ENCODE measurements around the gene UGT3A2. TPM values are rescaled to one million over a fixed set of nuclear protein-coding genes. Genes with fewer than 3 reads are reported as not detected.

UGT3A2 gene
- total RNA-seq, 1 experiment from 2014 or later = not detected

DNA sequence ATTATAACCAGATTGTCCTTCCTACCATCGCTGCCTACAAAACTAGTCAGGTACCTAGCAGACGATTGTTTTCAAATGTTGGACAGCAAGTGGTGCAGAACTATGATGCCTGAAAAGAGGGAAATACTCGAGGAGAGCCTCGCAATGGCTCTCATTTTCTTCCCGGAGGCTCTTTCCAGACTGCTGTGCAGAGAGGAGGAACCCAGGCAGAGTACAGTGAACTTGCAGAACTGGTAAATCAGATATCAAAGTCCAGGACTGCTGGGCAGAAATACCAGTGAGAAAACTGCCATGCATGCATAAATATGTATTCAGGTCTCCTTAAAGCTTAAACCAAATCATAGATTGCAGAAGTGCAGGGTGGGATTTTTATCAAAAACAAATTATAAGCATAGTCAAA lies 49.1 kb downstream of the UGT3A2 start:
- H3K27me3 ChIP-seq (ENCODE audit: insufficient read depth, low read depth) = no peaks in the 10 kb centered on the region
- no peaks in the 10 kb centered on the region for H3K79me2 ChIP-seq (ENCODE audit: low read depth)
- H3K9me3 ChIP-seq (ENCODE audit: insufficient read depth, low read depth) = no peaks in the 10 kb centered on the region; the same call in 1 of the 2 replicates
- H3K4me2 ChIP-seq = no peak overlapping the region
- no peak overlapping the region for H3K27ac ChIP-seq
- CTCF ChIA-PET = no interaction called here
- H3K4me1 ChIP-seq (replicated peaks; ENCODE audit: insufficient read depth) = no peaks in the 10 kb centered on the region
- intact Hi-C loops (cut with micrococcal nuclease; ENCODE audit: unreplicated experiment) = no loop called here
- POLR2A ChIA-PET (ENCODE audit: unreplicated experiment) = no interaction called here
- no peaks in the 10 kb centered on the region; the same call in 1 of the 2 replicates for H3K9me2 ChIP-seq (ENCODE audit: insufficient read depth)
- no peaks in the 10 kb centered on the region for H3F3A ChIP-seq (ENCODE audit: insufficient read depth, low read depth)
- no peak for DNase-seq
- no TSS peak for BruUV-seq (replicated peaks)
- no peaks in the 10 kb centered on the region for H4K20me1 ChIP-seq (ENCODE audit: insufficient read depth)
- TF ChIP-seq EZH2 (IDR thresholded peaks at IDR 0.05; ENCODE audit: low read depth) = no peak
- TF ChIP-seq, protein P1, sequence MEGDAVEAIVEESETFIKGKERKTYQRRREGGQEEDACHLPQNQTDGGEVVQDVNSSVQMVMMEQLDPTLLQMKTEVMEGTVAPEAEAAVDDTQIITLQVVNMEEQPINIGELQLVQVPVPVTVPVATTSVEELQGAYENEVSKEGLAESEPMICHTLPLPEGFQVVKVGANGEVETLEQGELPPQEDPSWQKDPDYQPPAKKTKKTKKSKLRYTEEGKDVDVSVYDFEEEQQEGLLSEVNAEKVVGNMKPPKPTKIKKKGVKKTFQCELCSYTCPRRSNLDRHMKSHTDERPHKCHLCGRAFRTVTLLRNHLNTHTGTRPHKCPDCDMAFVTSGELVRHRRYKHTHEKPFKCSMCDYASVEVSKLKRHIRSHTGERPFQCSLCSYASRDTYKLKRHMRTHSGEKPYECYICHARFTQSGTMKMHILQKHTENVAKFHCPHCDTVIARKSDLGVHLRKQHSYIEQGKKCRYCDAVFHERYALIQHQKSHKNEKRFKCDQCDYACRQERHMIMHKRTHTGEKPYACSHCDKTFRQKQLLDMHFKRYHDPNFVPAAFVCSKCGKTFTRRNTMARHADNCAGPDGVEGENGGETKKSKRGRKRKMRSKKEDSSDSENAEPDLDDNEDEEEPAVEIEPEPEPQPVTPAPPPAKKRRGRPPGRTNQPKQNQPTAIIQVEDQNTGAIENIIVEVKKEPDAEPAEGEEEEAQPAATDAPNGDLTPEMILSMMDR (conservative IDR thresholded peaks at IDR 0.05) = no peak
- H3K36me3 ChIP-seq (ENCODE audit: low read depth) = no peaks in the 10 kb centered on the region
- no peak overlapping the region for H2AFZ ChIP-seq
- H3K4me3 ChIP-seq = no peak overlapping the region

DNA sequence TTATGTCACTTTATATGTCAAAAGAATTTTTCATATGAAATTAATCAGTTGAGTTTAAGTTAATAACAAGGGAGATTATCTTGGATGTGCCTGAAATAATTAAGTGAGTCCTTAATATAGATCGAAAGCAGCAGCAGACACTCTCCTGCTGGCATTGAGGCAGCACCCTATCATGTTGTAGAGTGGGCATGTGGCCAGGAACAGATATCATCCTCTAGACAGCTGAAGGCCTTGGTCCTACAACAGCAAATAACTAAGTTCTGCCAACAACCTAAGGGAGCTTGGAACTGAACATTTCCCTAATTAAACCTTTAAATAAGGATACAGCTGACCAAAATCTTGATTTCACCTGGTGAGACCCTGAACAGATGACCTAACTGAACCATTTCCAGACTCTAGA lies 49.7 kb downstream of the UGT3A2 start:
- no peak overlapping the region for H3K4me3 ChIP-seq
- no peaks in the 10 kb centered on the region for H3K36me3 ChIP-seq (ENCODE audit: low read depth)
- TF ChIP-seq, protein P1 (conservative IDR thresholded peaks at IDR 0.05) = no peak
- TF ChIP-seq EZH2 (IDR thresholded peaks at IDR 0.05; ENCODE audit: low read depth) = no peak
- H3K27ac ChIP-seq = no peak overlapping the region
- no peaks in the 10 kb centered on the region; the same call in 1 of the 2 replicates for H3K9me2 ChIP-seq (ENCODE audit: insufficient read depth)
- no peak for DNase-seq
- H3K9me3 ChIP-seq (ENCODE audit: insufficient read depth, low read depth) = no peaks in the 10 kb centered on the region; the same call in 1 of the 2 replicates
- intact Hi-C loops (cut with micrococcal nuclease; ENCODE audit: unreplicated experiment) = no loop called here
- no peaks in the 10 kb centered on the region for H3K4me1 ChIP-seq (replicated peaks; ENCODE audit: insufficient read depth)
- H3K79me2 ChIP-seq (ENCODE audit: low read depth) = no peaks in the 10 kb centered on the region
- no peaks in the 10 kb centered on the region for H3F3A ChIP-seq (ENCODE audit: insufficient read depth, low read depth)
- H4K20me1 ChIP-seq (ENCODE audit: insufficient read depth) = no peaks in the 10 kb centered on the region
- POLR2A ChIA-PET (ENCODE audit: unreplicated experiment) = no interaction called here
- no peaks in the 10 kb centered on the region for H3K27me3 ChIP-seq (ENCODE audit: insufficient read depth, low read depth)
- BruUV-seq (replicated peaks) = no TSS peak
- CTCF ChIA-PET = no interaction called here
- H2AFZ ChIP-seq = no peak overlapping the region
- no peak overlapping the region for H3K4me2 ChIP-seq

DNA sequence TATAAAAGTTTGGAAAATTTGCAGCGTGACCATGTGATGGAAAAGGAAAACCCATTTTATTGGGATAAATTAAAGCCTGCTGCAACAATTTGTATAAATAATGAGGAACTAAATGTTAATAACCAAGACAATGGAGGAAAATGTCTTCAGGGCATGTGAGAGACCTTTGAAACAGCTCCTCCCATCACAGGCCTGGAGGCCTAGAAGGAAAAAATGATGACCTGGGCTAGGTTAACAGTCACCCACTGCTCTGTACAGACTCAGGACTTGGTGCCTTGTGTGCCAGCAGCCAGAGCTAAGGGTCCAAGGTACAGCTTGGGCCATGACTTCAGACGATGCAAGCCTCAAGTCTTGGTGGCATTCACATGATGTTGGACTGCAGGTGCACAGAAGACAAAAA lies 53.5 kb downstream of the UGT3A2 start:
- Histone ChIP-seq H3K4me2 (no peak overlapping the region), H4K20me1 (ENCODE audit: insufficient read depth) (no peaks in the 10 kb centered on the region), H2AFZ (no peak overlapping the region), H3K4me1 (replicated peaks; ENCODE audit: insufficient read depth) (no peaks in the 10 kb centered on the region), H3K9me2 (ENCODE audit: insufficient read depth) (no peaks in the 10 kb centered on the region), H3K79me2 (ENCODE audit: low read depth) (no peaks in the 10 kb centered on the region), H3K36me3 (ENCODE audit: low read depth) (no peaks in the 10 kb centered on the region), H3F3A (ENCODE audit: insufficient read depth, low read depth) (no peaks in the 10 kb centered on the region), H3K27me3 (ENCODE audit: insufficient read depth, low read depth) (no peaks in the 10 kb centered on the region), H3K9me3 (ENCODE audit: insufficient read depth, low read depth) (no peaks in the 10 kb centered on the region; the same call in 1 of the 2 replicates), H3K4me3 (no peak overlapping the region), H3K27ac (no peak overlapping the region)
- CTCF ChIA-PET = no interaction called here
- no TSS peak for BruUV-seq (replicated peaks)
- no peak for DNase-seq
- TF ChIP-seq, protein P1 (conservative IDR thresholded peaks at IDR 0.05) = no peak
- no peak for TF ChIP-seq EZH2 (IDR thresholded peaks at IDR 0.05; ENCODE audit: low read depth)
- POLR2A ChIA-PET (ENCODE audit: unreplicated experiment) = no interaction called here
- intact Hi-C loops (cut with micrococcal nuclease; ENCODE audit: unreplicated experiment) = no loop called here
